Upper lobe of right lung (tissue), 1 donor: Measurements from ENCODE around the gene CENPS. TPM values are rescaled to one million over a fixed set of nuclear protein-coding genes. Genes with fewer than 3 reads are reported as not detected.

Experiments used
- ATAC-seq: fragments of 200-7000 bp; cut with Tn5 transposase; one replicate; pipeline ENCODE4 v1.9.1; 2020; ENCODE audit warnings: mild to moderate bottlenecking, moderate library complexity
- DNase-seq: peaks from one replicate; pipeline ENCODE4 v3.0.0-alpha.2; 2020
- H3K27ac ChIP-seq: fragments of 200-600 bp; one replicate; pipeline ENCODE4 v1.8.0; 2022
- H3K27me3 ChIP-seq: fragments of 200-600 bp; one replicate; pipeline ENCODE4 v1.8.0; 2022; ENCODE audit warnings: mild to moderate bottlenecking
- H3K36me3 ChIP-seq: fragments of 200-600 bp; one replicate; pipeline ENCODE4 v1.8.0; 2022
- H3K4me1 ChIP-seq: fragments of 200-600 bp; one replicate; pipeline ENCODE4 v1.8.0; 2022
- H3K4me3 ChIP-seq: fragments of 200-600 bp; one replicate; pipeline ENCODE4 v1.8.0; 2022; ENCODE audit warnings: mild to moderate bottlenecking
- H3K9me3 ChIP-seq: fragments of 200-600 bp; one replicate; pipeline ENCODE4 v1.8.0; 2022
- intact Hi-C: fragments of 100-400 bp; cut with DNase I; formaldehyde crosslinking; loops from one replicate; pipeline ENCODE4 v1.11.0; 2022
- total RNA-seq: library from RNA; stranded (reverse); fragmentation: NEBNext Ultra II Directional; extraction: Animal tissue kit (Norgen Biotek cat#: 25700); gene quantifications from one replicate; pipeline ENCODE4 v1.2.1, GENCODE V29; 2021
- TF ChIP-seq, protein P1 (sequence below): fragments of 200-600 bp; IDR thresholded peaks from one replicate; pipeline ENCODE4 v1.8.0; 2022; ENCODE audit warnings: antibody characterized with exemption
- donor health status: DM: no; HTN: yes; CAD: no; lungs with severe emphysema.

CENPS gene
- total RNA-seq, 1 donor from 2014 or later, result 10.2 TPM

DNA sequence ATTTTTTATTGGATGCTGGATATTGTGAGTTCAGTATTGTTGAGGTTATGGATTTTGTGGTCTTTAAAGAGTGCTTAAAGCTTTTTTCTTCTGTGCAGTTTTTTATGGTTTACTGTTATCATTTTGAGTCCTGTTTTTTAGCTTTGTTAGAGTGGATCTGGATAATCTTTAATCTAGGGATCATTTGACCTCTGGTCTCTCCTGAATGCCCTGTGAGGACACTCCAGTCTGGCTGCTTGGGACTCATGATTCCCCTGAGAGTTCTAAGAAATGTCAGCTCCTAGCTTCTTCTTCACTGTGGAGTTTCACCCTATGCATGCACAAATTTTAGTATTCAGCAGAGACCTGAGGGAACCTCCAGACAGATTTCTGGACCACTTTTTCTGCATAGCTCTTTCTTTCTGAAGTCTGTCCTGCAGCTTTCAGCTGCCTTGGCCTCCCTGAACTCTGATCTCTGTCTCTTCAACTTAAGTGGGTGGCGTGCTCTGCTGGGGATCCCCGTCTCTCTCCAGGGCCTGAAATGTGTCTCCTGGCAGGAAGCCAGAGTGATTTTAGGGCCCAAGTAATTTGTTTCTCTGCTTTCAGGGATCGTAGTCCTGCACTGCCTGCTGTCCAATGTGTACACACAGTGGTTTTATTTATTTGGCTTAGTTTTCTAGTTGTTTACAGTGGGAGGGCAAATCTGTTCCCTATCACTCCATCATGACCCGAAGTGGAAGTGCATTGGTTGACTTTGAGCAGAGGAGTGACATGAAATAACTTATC, 59.2 kb downstream of the CENPS start:
- ATAC-seq (no peak), DNase-seq (peak; percentile 8)
- Histone ChIP-seq H3K27me3 (no peaks in the 10 kb centered on the region), H3K4me1 (peaks cover 1% of the 10 kb centered on the region), H3K36me3 (no peaks in the 10 kb centered on the region), H3K4me3 (no peak overlapping the region), H3K9me3 (no peaks in the 10 kb centered on the region), H3K27ac (no peak overlapping the region)
- TF ChIP-seq, protein P1, sequence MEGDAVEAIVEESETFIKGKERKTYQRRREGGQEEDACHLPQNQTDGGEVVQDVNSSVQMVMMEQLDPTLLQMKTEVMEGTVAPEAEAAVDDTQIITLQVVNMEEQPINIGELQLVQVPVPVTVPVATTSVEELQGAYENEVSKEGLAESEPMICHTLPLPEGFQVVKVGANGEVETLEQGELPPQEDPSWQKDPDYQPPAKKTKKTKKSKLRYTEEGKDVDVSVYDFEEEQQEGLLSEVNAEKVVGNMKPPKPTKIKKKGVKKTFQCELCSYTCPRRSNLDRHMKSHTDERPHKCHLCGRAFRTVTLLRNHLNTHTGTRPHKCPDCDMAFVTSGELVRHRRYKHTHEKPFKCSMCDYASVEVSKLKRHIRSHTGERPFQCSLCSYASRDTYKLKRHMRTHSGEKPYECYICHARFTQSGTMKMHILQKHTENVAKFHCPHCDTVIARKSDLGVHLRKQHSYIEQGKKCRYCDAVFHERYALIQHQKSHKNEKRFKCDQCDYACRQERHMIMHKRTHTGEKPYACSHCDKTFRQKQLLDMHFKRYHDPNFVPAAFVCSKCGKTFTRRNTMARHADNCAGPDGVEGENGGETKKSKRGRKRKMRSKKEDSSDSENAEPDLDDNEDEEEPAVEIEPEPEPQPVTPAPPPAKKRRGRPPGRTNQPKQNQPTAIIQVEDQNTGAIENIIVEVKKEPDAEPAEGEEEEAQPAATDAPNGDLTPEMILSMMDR, result no peak
- intact Hi-C loops, result loop anchor here (10.0 kb wide), 1 partner anchor 55 kb away; the partner anchor contains the start of gene CENPS

DNA sequence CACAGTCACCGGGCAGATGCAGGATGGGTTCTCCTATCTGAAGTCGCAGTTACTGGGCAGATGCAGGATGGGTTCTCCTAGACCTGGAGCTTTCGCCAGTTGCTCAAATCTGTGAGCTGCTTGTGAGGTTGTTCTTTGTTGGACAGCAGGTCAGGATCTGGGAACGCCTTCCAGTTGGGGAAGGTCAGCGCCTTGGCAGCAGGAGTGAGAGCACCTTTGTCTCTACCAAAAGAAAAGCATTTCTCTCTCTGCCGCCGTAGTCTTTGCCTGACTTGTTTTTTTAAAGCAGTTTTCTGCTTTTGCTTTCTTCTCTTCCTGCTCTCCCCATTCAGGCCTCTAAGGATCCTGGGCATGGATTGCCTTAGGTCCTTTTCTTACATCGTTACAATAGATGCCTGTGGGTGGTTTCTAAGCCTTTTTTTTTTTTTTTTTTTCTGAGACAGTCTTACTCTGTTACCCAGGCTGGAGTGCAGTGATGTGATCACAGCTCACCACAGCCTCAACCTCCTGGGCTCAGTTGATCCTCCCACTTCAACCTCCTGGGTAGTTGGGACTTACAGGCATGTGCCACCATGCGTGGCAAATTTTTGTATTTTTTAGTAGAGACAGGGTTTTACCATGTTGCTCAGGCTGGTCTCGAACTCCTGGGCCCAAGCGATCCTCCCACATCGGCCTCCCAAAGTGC, 60.2 kb downstream of the CENPS start:
- intact Hi-C loops, result loop anchor here (10.0 kb wide), 1 partner anchor 56 kb away; the partner anchor contains the start of gene CENPS
- H3K4me1 ChIP-seq, result peaks cover 11% of the 10 kb centered on the region

More for the DNA sequence above, 60.2 kb downstream of the CENPS start:
- DNase-seq (peak; percentile 6), ATAC-seq (no peak)
- TF ChIP-seq, protein P1, result no peak
- no peaks in the 10 kb centered on the region for H3K27me3 ChIP-seq
- no peak overlapping the region for H3K4me3 ChIP-seq
- H3K27ac ChIP-seq, result no peak overlapping the region
- no peaks in the 10 kb centered on the region for H3K9me3 ChIP-seq
- no peaks in the 10 kb centered on the region for H3K36me3 ChIP-seq

Other genes starting within 250 kb of the CENPS start
- 35.5 TPM for gene KIF1B, start 219.9 kb upstream of the CENPS start, total RNA-seq
- 166 TPM for gene PGD, start 31.4 kb upstream of the CENPS start, total RNA-seq
- not detected for gene CORT, start 19.6 kb downstream of the CENPS start, total RNA-seq
- 36.9 TPM for gene DFFA, start 42.1 kb downstream of the CENPS start, total RNA-seq
- 25.8 TPM for gene PEX14, start 44.5 kb downstream of the CENPS start, total RNA-seq